Upper lobe of left lung (tissue), 6 donors: ENCODE data around the gene QRICH1. TPM values are rescaled to one million over a fixed set of nuclear protein-coding genes. Genes with fewer than 3 reads are reported as not detected.

ENCODE experiments used
- ATAC-seq, 2 donors: fragments of 200-7000 bp; cut with Tn5 transposase; one replicate each; pipeline ENCODE4 v1.9.1; 2022; ENCODE audit warnings: mild to moderate bottlenecking in 2 of 2, moderate library complexity in 2 of 2; ENCODE audit not compliant: low FRiP score in 2 of 2
- DNase-seq, 2 donors: peaks; one replicate each; pipeline ENCODE4 v3.0.0-alpha.2; 2019 to 2020
- H3K27ac ChIP-seq, 4 donors: fragments of 200-600 bp; sonication (generic); one replicate each; pipeline ENCODE4 v1.5.1; 2016 to 2019
- H3K27me3 ChIP-seq, 4 donors: fragments of 200-600 bp; sonication (generic); one replicate each; pipeline ENCODE4 v1.5.1; 2017 to 2019
- H3K36me3 ChIP-seq, 4 donors: fragments of 200-600 bp; sonication (generic); one replicate each; pipeline ENCODE4 v1.5.1; 2016 to 2019
- H3K4me1 ChIP-seq, 4 donors: fragments of 200-600 bp; sonication (generic); one replicate each; pipeline ENCODE4 v1.5.1; 2018 to 2019
- H3K4me3 ChIP-seq, 4 donors: fragments of 200-600 bp; sonication (generic); one replicate each; pipeline ENCODE4 v1.5.1; 2017 to 2019; ENCODE audit warnings: mild to moderate bottlenecking in 2 of 4, moderate library complexity in 1 of 4
- H3K9me3 ChIP-seq, 4 donors: fragments of 200-600 bp; sonication (generic); one replicate each; pipeline ENCODE4 v1.5.1; 2018 to 2019
- EP300 ChIP-seq, 4 donors: sonication (generic); formaldehyde crosslinking; IDR thresholded peaks; one replicate each; pipeline ENCODE4 v1.5.1; 2017; ENCODE audit warnings: antibody characterized with exemption in 4 of 4, control low read depth in 2 of 4
- POLR2A ChIP-seq, 4 donors: fragments of 450-650 bp; IDR thresholded peaks; one replicate each; pipeline ENCODE4 v1.5.1; 2016 to 2017; ENCODE audit warnings: antibody characterized with exemption in 4 of 4, mild to moderate bottlenecking in 2 of 4
- POLR2AphosphoS5 ChIP-seq, 2 donors: sonication (generic); formaldehyde crosslinking; IDR thresholded peaks; one replicate each; pipeline ENCODE4 v1.5.1; 2017; ENCODE audit warnings: antibody characterized with exemption in 2 of 2
- WGBS, 2 donors: methylation state at CpG; one replicate each; pipeline ENCODE4 v1.1.5; 2017 to 2018; 5-methylcytosine and 5-hydroxymethylcytosine counted together
- total RNA-seq, 6 donors: library from RNA; depleted of rRNA in 4 of 6; stranded (reverse); fragments of >200 nt in 4 of 6; gene quantifications; one replicate each; pipeline versions ENCODE4 v1.1.0 to v1.2.1, GENCODE V29; 2016 to 2021
- TF ChIP-seq, protein P1 (sequence below), 6 experiments: fragments of 450-650 bp in 4 of 6; fragments of 200-600 bp in 2 of 6; sonication (generic) in 2 of 6; IDR thresholded peaks; one replicate each; pipeline ENCODE4 v1.5.1; 2016 to 2019; ENCODE audit warnings: antibody characterized with exemption in 6 of 6
- donor health status: DM: no; HTN: no; CAD: no; lungs with moderate emphysema.
- donor health status: DM: no; HTN: yes; CAD: no; lungs with severe emphysema.

QRICH1 gene
- total RNA-seq, 6 donors from 2014 or later = 65.6 to 145 (median 74.2) TPM

DNA sequence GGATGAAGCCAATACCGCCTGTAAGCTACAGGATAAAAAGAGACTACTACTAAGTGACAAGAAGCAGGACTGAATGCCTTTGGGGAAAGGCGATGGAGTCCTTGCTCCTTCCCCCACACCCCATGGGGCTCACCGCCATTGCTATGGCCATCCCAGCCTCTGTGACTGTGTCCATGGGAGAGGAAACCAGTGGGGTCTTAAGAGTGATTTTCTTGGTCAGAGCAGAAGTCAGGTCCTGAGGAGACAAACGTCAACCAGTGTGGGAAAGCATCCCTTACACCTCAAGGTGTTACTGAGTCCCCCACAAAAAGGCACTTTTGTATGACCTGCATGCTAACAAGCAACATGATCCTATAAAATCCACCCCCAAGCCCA lies 65.6 kb downstream of the QRICH1 start:
- ATAC-seq (no peak), DNase-seq (no peak)
- no peaks in the 10 kb centered on the region for H3K27me3 ChIP-seq
- H3K4me3 ChIP-seq = peak overlapping the region in 2 of 4 donors; percentile 70 to 88
- H3K36me3 ChIP-seq = peaks cover 31 to 76% (median 58%) of the 10 kb centered on the region in 4 donors
- TF ChIP-seq EP300 (IDR thresholded peaks at IDR 0.05) (no peak), POLR2AphosphoS5 (IDR thresholded peaks at IDR 0.05) (no peak), POLR2A (IDR thresholded peaks at IDR 0.05) (no peak)
- TF ChIP-seq, protein P1, sequence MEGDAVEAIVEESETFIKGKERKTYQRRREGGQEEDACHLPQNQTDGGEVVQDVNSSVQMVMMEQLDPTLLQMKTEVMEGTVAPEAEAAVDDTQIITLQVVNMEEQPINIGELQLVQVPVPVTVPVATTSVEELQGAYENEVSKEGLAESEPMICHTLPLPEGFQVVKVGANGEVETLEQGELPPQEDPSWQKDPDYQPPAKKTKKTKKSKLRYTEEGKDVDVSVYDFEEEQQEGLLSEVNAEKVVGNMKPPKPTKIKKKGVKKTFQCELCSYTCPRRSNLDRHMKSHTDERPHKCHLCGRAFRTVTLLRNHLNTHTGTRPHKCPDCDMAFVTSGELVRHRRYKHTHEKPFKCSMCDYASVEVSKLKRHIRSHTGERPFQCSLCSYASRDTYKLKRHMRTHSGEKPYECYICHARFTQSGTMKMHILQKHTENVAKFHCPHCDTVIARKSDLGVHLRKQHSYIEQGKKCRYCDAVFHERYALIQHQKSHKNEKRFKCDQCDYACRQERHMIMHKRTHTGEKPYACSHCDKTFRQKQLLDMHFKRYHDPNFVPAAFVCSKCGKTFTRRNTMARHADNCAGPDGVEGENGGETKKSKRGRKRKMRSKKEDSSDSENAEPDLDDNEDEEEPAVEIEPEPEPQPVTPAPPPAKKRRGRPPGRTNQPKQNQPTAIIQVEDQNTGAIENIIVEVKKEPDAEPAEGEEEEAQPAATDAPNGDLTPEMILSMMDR (IDR thresholded peaks at IDR 0.05) = no peak
- 81 to 84% methylated on average over 4 of the region's 4 CpGs for WGBS, 2 donors
- H3K27ac ChIP-seq = peak overlapping the region; percentile 88 to 93 (median 92)
- no peaks in the 10 kb centered on the region for H3K9me3 ChIP-seq
- H3K4me1 ChIP-seq = peaks cover 15 to 27% (median 20%) of the 10 kb centered on the region in 4 donors

DNA sequence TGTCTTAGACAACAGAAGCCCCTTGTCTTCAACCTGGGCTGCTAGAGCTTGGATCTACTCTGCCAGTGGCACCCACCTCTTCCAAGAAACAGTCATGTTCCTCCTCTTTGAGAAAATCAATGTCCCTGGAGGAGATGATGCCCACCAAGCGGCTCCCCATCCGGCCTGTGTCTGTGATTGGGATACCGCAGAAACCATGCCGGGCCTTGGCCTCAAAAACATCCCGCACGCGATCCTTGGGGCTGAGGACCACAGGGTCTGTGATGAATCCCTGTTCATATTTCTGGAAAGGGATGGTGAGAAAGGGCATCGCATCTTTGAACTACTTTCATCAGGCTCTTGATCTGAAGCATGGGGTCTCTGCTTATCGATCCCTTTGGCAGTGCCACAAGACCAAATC lies 66.2 kb downstream of the QRICH1 start:
- no peaks in the 10 kb centered on the region for H3K9me3 ChIP-seq
- 95 to 96% methylated on average over 9 of the region's 9 CpGs for WGBS, 2 donors
- peak overlapping the region in 3 of 4 donors; percentile 8 to 92 (median 92) for H3K27ac ChIP-seq
- no peak for DNase-seq
- no peak for ATAC-seq
- peak in 1 of 4 donors; percentile 2 for TF ChIP-seq POLR2A (IDR thresholded peaks at IDR 0.05)
- TF ChIP-seq EP300 (IDR thresholded peaks at IDR 0.05) = no peak
- H3K36me3 ChIP-seq = peaks cover 27 to 72% (median 57%) of the 10 kb centered on the region in 4 donors
- H3K4me1 ChIP-seq = peaks cover 21 to 34% (median 26%) of the 10 kb centered on the region in 4 donors
- no peaks in the 10 kb centered on the region for H3K27me3 ChIP-seq
- no peak overlapping the region for H3K4me3 ChIP-seq

DNA sequence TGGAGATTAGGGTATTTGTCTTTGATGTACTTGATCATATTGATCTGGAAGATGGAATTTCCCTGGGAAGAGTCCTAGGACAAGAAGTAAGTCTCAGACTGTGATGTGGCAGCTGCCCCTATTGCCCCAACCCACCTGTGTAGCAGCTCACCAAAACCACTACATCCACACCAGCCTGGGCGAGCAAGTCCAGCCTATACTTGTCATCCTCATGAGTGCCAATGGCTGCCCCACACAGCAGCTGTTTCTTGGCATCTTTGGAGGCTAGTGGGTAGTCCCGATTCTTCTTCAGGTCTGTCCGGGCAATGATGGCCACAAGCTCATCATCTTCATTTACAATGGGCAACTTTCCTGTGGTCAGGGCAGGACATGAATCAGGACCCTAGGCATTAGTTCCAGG lies 67.3 kb downstream of the QRICH1 start:
- Histone ChIP-seq H3K36me3 (peaks cover 17 to 61% (median 46%) of the 10 kb centered on the region in 4 donors), H3K27me3 (no peaks in the 10 kb centered on the region), H3K9me3 (no peaks in the 10 kb centered on the region), H3K27ac (no peak overlapping the region), H3K4me3 (no peak overlapping the region), H3K4me1 (peaks cover 23 to 37% (median 29%) of the 10 kb centered on the region in 4 donors)
- WGBS, 2 donors = 91 to 96% methylated on average over 3 of the region's 3 CpGs
- DNase-seq (no peak), ATAC-seq (no peak)
- TF ChIP-seq EP300 (IDR thresholded peaks at IDR 0.05) (no peak), POLR2A (IDR thresholded peaks at IDR 0.05) (no peak), POLR2AphosphoS5 (IDR thresholded peaks at IDR 0.05) (no peak)
- TF ChIP-seq, protein P1 (IDR thresholded peaks at IDR 0.05) = no peak

DNA sequence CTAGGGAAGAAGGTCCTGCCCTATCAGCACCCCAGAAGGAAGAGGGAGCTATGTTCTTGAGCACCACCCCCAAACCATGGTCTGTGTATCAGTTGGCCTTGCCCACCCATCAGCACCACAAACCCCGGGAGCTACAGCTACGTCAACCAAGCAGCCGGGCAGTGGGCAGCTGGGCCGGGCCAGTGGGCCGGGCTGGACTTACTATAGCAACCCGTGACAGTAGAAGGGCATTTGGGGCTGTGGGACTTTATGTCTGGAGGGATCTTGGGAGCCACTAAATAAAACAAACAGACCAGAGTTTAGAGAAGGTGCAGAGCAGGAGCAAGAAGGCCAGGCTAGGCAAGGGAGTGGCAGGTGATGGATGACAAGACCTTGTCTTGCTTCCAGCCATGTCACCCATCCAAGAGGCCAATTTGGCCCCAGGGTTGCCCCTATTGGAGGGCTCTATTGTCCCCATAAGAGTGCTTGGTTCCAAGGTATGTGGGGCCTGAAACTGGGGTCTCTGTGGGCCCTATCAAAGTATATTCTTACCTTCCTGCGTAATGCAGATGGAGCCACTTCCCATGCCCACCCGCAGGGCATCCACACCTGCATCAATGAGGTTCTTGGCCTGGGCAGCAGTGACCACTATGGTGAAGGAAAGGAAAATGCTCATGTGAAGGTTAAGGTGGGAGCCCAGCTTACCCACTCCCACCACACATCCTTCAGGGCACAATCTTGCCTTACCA lies 67.9 kb downstream of the QRICH1 start:
- no peak overlapping the region for H3K27ac ChIP-seq
- peaks cover 23 to 37% (median 29%) of the 10 kb centered on the region in 4 donors for H3K4me1 ChIP-seq
- peaks cover 13 to 56% (median 41%) of the 10 kb centered on the region in 4 donors for H3K36me3 ChIP-seq
- ATAC-seq (no peak), DNase-seq (peak in 1 of 2 donors; percentile 80)
- no peak overlapping the region for H3K4me3 ChIP-seq
- TF ChIP-seq EP300 (IDR thresholded peaks at IDR 0.05) (no peak), POLR2A (IDR thresholded peaks at IDR 0.05) (no peak), POLR2AphosphoS5 (IDR thresholded peaks at IDR 0.05) (no peak)
- TF ChIP-seq, protein P1 (IDR thresholded peaks at IDR 0.05) = no peak
- H3K9me3 ChIP-seq = no peaks in the 10 kb centered on the region
- no peaks in the 10 kb centered on the region for H3K27me3 ChIP-seq
- 100% methylated on average over 8 of the region's 8 CpGs; no CpG with 5 or more reads in 1 of the 2 donors for WGBS, 2 donors

DNA sequence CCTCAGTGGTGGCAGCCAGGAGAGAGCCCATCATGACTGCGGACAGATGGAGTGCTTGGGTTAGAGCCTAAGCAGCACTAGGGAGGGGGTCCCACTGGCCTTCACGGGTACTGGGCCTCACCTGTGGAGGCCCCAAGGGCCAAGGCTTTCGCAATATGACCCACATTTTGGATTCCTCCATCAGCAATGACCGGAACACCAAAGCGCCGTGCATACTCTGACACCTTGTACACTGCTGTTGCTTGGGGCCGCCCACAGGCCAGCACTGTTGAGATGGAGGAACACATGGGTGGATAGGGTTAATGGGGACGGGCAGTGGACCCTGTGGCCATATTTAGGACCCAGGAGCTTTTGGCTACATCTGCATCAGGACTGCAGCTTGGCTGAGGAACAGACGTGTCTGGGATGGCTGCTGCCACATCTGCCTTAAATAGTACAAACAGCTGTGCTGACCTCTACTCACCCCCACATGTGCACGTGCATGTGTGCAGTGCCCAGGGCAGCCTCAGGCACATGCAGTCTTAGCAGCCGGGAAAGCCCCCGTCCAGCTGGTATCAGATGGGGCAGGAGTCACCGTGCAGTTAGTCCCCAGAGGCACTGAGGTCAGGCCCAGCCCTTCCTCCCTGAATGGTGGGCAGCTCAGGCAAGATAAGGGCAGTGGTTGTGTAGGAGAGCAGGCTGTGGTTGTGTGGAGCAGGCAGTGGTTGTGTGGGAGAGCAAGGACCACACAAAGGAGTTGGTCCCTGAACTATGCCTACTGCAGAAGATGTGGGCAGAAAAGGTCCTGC lies 68.7 kb downstream of the QRICH1 start:
- 78 to 79% methylated on average over 7 to 12 of the region's 13 CpGs for WGBS, 2 donors
- DNase-seq (no peak), ATAC-seq (no peak)
- Histone ChIP-seq H3K4me1 (peaks cover 26 to 44% (median 33%) of the 10 kb centered on the region in 4 donors), H3K4me3 (no peak overlapping the region), H3K27ac (no peak overlapping the region), H3K27me3 (no peaks in the 10 kb centered on the region), H3K9me3 (no peaks in the 10 kb centered on the region), H3K36me3 (peaks cover 13 to 48% (median 38%) of the 10 kb centered on the region in 4 donors)
- TF ChIP-seq, protein P1 (IDR thresholded peaks at IDR 0.05) = no peak
- TF ChIP-seq POLR2AphosphoS5 (IDR thresholded peaks at IDR 0.05) = no peak
- TF ChIP-seq POLR2A (IDR thresholded peaks at IDR 0.05) = peak in 1 of 4 donors; percentile 13
